ENCODE results near the gene RARB.

DNA sequence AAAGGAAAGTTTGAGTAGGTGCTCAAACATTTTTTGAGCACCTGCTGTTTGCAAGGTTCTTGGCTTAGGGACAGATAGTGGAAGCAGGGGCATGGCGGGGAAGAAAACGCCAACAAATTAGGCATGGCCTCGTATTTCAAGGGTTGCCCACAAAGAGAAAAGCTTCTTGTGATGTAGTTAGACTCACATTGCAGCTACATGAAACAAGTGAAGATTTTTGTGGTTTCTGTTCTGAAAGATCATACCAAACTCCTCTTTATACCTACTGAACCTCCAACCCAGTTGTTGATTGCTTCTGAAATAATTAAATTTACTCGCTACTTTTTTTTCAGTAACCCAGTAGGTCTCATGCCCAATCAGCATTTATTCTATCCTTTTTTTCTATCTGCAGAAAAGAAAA lies 23.5 kb upstream of the RARB start:
- TF ChIP-seq SUZ12 (IDR thresholded peaks at IDR 0.05; ENCODE audit: extremely low read depth, insufficient read depth, insufficient read length) (no peak), ZNF274 (IDR thresholded peaks at IDR 0.05; ENCODE audit: low read depth, low read length) (no peak)

Data from NT2/D1 (cell line).